AG09309 (cell line): Measurements from ENCODE around the gene GBX1.

ENCODE experiments used
- DNase-seq: peaks from one replicate; pipeline ENCODE4 v3.0.0-alpha.2; 2010; ENCODE audit warnings: low read depth
- H3K4me3 ChIP-seq: 2 replicates; pipeline ENCODE4 v1.5.1; 2011; ENCODE audit warnings: mild to moderate bottlenecking, low read depth, low read length, moderate library complexity; ENCODE audit not compliant: control insufficient read depth
- CTCF ChIP-seq: IDR thresholded peaks from 2 replicates; pipeline ENCODE4 v1.5.1; 2011; ENCODE audit warnings: mild to moderate bottlenecking, low read depth, low read length, inconsistent platforms; ENCODE audit not compliant: insufficient read depth, control insufficient read depth; ENCODE audit errors: missing control alignments

Gene GBX1

GRCh38 chr7:151148319-151149259 is 18.9 kb downstream of the GBX1 start:
- H3K4me3 ChIP-seq = no peak overlapping the region
- TF ChIP-seq CTCF = no peak
- DNase-seq = no peak

- H3K4me3 ChIP-seq = no peak overlapping the region
- TF ChIP-seq CTCF = no peak
- DNase-seq = no peak
These were observed 20.7 kb downstream of the GBX1 start for GRCh38 chr7:151146761-151147160.

GRCh38 chr7:151144387-151144786 is 23.1 kb downstream of the GBX1 start:
- no peak for DNase-seq
- no peak overlapping the region for H3K4me3 ChIP-seq
- no peak for TF ChIP-seq CTCF

GRCh38 chr7:151143261-151144015 is 24.1 kb downstream of the GBX1 start:
- DNase-seq = no peak
- no peak for TF ChIP-seq CTCF
- no peak overlapping the region for H3K4me3 ChIP-seq

- H3K4me3 ChIP-seq = no peak overlapping the region
- no peak for DNase-seq
- TF ChIP-seq CTCF = no peak
These were observed 24.8 kb downstream of the GBX1 start for GRCh38 chr7:151142686-151143040.

- TF ChIP-seq CTCF = no peak
- DNase-seq = no peak
- H3K4me3 ChIP-seq = no peak overlapping the region
These were observed 25.4 kb downstream of the GBX1 start for GRCh38 chr7:151141855-151142685.
